ENCODE results near the gene MIOX. TPM values are rescaled to one million over a fixed set of nuclear protein-coding genes. Genes with fewer than 3 reads are reported as not detected.

MIOX gene
- polyA plus RNA-seq, 1 donor from 2014 or later, result not detected

DNA sequence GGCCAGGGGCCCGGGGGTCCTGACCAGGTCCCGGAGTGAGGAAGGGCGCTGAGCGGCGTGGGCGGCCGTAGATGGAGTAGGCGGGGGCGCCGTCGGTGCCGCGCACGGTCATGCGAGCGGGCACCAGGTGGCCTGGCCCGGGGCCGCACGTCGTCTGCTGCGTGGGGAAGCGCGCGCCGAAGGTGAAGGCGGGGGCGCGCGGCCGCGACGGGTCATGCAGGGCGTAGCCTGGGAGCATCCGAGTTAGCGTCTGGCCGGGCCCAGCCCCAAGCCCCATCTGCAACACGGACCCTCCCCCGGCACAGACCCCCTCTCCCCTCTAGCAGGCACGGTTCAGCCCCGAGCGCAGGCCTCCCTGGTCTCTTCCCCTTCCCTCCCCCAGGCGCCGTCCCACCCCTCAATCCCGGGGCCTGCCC lies 44.9 kb downstream of the MIOX start:
- Histone ChIP-seq H2AFZ (ENCODE audit: low read depth, low read length) (no peak overlapping the region), H3K27me3 (ENCODE audit: insufficient read depth, low read depth, low read length) (peaks cover 34% of the 10 kb centered on the region), H3K27ac (ENCODE audit: low read length) (no peak overlapping the region), H3K4me3 (ENCODE audit: low read length) (peak overlapping the region; percentile 57), H3K9ac (ENCODE audit: low read length) (peak overlapping the region; percentile 20), H3K4me2 (ENCODE audit: low read length) (no peak overlapping the region), H3K9me3 (ENCODE audit: low read length) (no peaks in the 10 kb centered on the region), H3K36me3 (ENCODE audit: insufficient read depth, low read length) (no peaks in the 10 kb centered on the region), H3F3A (ENCODE audit: insufficient read depth, low read length, poor library complexity, severe bottlenecking) (no peaks in the 10 kb centered on the region), H4K20me1 (ENCODE audit: insufficient read depth) (no peaks in the 10 kb centered on the region), H3K79me2 (replicated peaks; ENCODE audit: insufficient read depth, low read length) (no peaks in the 10 kb centered on the region), H3K9me2 (ENCODE audit: insufficient read depth, low read length) (no peaks in the 10 kb centered on the region)
- TF ChIP-seq, protein P1, sequence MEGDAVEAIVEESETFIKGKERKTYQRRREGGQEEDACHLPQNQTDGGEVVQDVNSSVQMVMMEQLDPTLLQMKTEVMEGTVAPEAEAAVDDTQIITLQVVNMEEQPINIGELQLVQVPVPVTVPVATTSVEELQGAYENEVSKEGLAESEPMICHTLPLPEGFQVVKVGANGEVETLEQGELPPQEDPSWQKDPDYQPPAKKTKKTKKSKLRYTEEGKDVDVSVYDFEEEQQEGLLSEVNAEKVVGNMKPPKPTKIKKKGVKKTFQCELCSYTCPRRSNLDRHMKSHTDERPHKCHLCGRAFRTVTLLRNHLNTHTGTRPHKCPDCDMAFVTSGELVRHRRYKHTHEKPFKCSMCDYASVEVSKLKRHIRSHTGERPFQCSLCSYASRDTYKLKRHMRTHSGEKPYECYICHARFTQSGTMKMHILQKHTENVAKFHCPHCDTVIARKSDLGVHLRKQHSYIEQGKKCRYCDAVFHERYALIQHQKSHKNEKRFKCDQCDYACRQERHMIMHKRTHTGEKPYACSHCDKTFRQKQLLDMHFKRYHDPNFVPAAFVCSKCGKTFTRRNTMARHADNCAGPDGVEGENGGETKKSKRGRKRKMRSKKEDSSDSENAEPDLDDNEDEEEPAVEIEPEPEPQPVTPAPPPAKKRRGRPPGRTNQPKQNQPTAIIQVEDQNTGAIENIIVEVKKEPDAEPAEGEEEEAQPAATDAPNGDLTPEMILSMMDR (IDR thresholded peaks at IDR 0.05; ENCODE audit: poor library complexity, severe bottlenecking), result no peak
- TF ChIP-seq SMC3 (conservative IDR thresholded peaks at IDR 0.05; ENCODE audit: poor library complexity) (no peak), REST (IDR thresholded peaks at IDR 0.05; ENCODE audit: borderline replicate concordance) (no peak), EP300 (conservative IDR thresholded peaks at IDR 0.05; ENCODE audit: poor library complexity, severe bottlenecking) (no peak), RAD21 (conservative IDR thresholded peaks at IDR 0.05) (no peak), TAF1 (IDR thresholded peaks at IDR 0.05; ENCODE audit: low read depth) (no peak), EZH2 (IDR thresholded peaks at IDR 0.05; ENCODE audit: borderline replicate concordance, insufficient read depth, low read length, poor library complexity, severe bottlenecking) (no peak), MXI1 (conservative IDR thresholded peaks at IDR 0.05; ENCODE audit: poor library complexity, severe bottlenecking) (no peak), POLR2AphosphoS5 (IDR thresholded peaks at IDR 0.05) (no peak)

- Histone ChIP-seq H3F3A (ENCODE audit: insufficient read depth, low read length, poor library complexity, severe bottlenecking) (no peaks in the 10 kb centered on the region), H3K79me2 (replicated peaks; ENCODE audit: insufficient read depth, low read length) (no peaks in the 10 kb centered on the region), H2AFZ (ENCODE audit: low read depth, low read length) (no peak overlapping the region), H3K4me3 (ENCODE audit: low read length) (peak overlapping the region; percentile 57), H3K27me3 (ENCODE audit: insufficient read depth, low read depth, low read length) (peaks cover 34% of the 10 kb centered on the region), H3K4me2 (ENCODE audit: low read length) (no peak overlapping the region), H3K27ac (ENCODE audit: low read length) (no peak overlapping the region), H3K9ac (ENCODE audit: low read length) (peak overlapping the region; percentile 20), H4K20me1 (ENCODE audit: insufficient read depth) (no peaks in the 10 kb centered on the region), H3K9me3 (ENCODE audit: low read length) (no peaks in the 10 kb centered on the region), H3K36me3 (ENCODE audit: insufficient read depth, low read length) (no peaks in the 10 kb centered on the region), H3K9me2 (ENCODE audit: insufficient read depth, low read length) (no peaks in the 10 kb centered on the region)
- TF ChIP-seq REST (IDR thresholded peaks at IDR 0.05; ENCODE audit: borderline replicate concordance), result no peak
- TF ChIP-seq EP300 (conservative IDR thresholded peaks at IDR 0.05; ENCODE audit: poor library complexity, severe bottlenecking), result no peak
- no peak for TF ChIP-seq SMC3 (conservative IDR thresholded peaks at IDR 0.05; ENCODE audit: poor library complexity)
- TF ChIP-seq POLR2AphosphoS5 (IDR thresholded peaks at IDR 0.05), result no peak
- TF ChIP-seq RAD21 (conservative IDR thresholded peaks at IDR 0.05), result no peak
- no peak for TF ChIP-seq EZH2 (IDR thresholded peaks at IDR 0.05; ENCODE audit: borderline replicate concordance, insufficient read depth, low read length, poor library complexity, severe bottlenecking)
- TF ChIP-seq, protein P1 (IDR thresholded peaks at IDR 0.05; ENCODE audit: poor library complexity, severe bottlenecking), result no peak
- TF ChIP-seq TAF1 (IDR thresholded peaks at IDR 0.05; ENCODE audit: low read depth), result no peak
- no peak for TF ChIP-seq MXI1 (conservative IDR thresholded peaks at IDR 0.05; ENCODE audit: poor library complexity, severe bottlenecking)
These were observed 45.5 kb downstream of the MIOX start for GRCh38 chr22:50531962-50532674.
